ENCODE data around the gene GAB2.

GAB2 gene

DNA sequence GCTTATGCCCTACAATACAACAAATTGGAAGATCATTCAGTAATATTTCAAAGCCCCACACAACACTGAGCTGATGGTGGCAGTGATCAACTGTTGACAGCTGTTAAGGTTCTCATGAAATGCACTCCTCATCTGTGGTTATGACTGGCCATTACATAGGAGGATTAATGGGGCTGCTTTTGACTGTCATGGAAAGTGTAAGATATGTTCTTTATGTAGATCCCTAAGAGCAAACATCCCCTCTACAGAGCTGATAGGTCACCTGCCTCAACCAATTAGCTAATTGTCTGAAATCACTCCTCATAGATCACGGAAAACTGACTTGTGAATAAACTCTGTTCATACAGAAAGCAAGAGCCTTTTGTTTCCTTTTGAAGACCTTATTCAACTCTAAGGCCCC lies 78.1 kb downstream of the GAB2 start:
- no peak for DNase-seq

DNA sequence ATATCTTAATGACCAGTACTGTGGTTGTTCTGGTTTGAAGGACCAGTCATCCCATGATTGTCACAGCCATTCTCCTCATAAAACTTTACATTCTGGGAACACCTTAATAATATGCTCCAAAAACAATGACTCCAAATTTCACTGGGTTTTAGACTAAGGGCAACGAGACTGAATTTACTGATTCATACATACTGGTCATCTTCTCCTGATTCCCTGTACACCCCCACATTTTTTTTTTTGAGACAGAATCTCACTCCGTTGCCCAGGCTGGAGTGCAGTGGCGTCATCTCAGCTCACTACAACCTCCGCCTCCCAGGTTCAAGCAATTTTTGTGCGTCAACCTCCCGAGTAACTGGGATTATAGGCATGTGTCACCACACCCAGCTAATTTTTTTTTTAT lies 78.9 kb downstream of the GAB2 start:
- DNase-seq = no peak

DNA sequence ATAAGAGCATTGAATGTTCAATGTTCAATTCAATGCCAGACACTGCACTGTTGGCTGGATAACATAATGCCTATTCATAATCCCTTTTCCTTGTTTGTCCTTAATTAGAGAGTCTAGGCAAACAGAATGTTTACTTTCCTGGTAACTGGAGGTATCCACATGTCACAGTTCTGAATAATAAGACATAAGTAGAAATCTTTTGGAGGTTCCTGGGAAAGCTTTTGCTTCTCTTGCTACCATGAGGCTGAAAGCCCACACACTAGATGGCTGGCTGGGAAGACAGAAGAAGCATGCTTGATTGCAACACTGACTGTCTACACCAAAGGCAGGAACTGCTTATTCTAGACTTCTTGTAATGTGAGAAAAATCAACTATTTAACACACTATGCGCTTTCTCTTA lies 79.5 kb downstream of the GAB2 start:
- peak; percentile 21 to 34 for DNase-seq

DNA sequence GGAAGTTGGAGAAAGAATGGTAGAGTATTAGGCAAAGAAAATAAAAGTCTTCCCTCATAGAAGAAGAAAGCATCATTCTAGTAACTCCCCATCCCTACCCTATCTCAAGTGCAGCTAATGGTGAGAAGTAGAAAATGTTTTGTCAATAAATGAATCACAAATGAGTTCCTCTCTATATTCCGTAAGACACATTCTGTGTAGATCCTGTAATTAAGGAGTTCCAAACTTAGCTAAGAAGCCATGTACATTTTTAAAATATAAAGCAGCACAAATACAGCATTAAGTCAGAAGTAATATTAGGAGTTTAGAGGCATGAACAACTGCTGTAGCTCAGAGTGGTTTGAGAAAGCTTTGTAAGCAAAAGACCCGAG lies 80.1 kb downstream of the GAB2 start:
- DNase-seq = no peak

DNA sequence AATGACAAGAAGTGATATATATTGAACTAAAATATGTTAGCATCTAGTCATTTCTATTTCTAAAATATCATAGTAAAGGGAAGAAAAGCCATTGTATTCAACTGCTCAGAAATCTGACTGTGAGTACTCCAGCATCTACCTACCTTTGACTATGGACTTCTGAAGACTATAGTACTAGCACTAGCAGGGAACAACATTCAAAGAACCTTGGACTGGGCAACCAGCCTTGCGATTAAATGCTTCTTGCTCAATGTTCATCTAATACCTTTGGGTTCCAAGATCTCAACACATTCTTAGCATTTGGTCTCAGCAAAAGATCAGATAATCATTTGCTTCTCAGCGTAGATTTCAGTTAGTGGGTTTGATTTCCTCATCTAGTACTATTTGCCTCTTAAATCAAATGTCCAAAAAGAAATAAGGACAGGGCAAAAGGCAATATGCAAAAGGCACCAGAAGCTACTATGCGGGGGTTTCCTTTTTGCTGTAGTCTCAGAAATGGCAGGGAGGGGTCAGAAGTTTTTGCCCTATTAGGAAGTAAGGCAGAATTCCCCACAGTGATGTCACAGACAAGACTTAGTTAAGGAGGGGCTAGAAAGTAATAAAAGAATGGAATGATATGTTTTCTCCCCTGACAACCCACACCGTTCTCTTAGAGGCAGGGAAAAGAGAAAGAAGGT lies 80.6 kb downstream of the GAB2 start:
- no peak for DNase-seq

DNA sequence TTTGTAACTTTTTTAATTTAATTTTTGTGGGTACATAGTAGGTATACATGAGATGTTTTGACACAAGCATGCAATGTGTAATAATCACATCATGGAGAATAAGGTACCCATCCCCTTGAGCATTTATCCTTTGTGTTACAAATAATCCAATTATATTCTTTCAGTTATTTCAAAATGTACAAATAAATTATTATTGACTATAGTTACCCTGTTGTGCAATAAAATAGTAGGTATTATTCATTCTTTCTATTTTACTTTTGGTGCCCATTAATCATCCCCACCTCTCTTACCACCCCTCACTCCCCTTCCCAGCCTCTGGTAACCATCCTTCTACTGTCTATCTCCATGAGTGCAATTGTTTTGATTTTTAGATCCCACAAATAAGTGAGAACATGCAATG lies 83.5 kb downstream of the GAB2 start:
- no peak for DNase-seq

DNA sequence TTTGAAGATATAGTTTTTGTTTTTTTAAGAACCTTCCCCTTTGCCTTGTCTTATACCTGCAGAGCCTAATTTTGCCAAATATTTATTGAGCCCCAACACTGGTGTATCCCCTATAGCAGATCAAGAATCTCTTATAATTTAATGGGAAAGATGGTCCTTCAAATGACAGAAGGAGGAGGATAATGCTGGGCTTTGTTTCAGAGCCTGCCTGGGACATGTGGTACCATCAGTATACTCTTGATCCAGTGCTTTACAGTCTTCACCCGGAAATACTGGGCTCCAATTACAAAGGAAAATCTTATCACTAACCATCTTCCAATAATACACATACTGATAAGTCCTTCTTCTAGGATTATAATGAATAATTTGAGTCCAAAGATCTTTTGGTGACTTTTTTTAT lies 84.7 kb downstream of the GAB2 start:
- no peak for DNase-seq

DNA sequence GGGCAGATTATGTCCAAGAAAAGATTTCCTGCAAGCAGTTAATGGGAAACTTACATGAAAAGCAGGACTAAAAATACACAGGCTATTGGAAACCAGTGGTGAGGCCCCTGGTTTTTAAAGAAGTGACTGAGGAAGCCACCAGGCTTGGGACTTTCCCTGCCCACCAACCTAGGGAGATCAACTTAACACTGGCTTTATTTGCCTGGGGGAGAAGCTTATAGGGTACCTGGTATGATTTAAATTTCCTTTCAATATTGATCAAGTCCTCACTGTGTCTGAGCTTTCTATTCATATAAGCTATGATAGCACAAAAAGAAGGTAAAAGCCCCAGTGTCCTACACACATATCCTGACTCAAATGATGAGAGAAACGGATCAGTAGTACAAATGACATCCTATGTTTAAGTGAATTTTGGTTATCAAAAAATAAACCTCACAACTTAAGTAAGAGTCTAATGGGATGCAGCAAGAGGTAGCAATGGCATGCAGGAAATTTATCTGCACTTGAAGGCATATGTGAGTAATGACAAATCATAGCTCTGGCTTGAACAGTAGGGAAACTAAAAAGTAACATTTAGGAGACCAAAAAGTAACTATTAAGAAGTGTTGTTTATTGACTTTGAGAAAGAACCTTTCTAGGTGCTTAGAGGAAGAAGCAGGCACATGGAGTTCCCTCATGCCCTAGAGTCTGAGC lies 85.3 kb downstream of the GAB2 start:
- no peak for DNase-seq

DNA sequence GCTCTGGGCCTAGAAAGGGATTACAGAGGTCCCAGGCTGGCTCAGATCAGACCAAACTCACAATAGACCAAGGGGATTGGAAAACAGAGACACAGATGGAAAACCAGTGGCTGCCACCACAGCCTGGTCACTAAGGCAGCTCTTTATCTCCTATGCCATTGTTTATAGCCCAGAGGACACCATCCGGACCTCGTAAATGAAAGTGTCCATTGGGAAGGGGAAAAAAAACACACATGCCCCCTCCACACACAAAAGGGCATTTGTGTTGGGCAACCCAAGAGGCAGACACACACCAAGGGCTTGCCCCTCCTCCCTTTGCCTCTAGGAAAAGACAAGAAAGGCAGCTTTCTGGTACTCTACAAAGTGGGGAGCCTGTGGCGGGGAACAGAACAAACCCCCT lies 85.9 kb downstream of the GAB2 start:
- no peak for DNase-seq

DNA sequence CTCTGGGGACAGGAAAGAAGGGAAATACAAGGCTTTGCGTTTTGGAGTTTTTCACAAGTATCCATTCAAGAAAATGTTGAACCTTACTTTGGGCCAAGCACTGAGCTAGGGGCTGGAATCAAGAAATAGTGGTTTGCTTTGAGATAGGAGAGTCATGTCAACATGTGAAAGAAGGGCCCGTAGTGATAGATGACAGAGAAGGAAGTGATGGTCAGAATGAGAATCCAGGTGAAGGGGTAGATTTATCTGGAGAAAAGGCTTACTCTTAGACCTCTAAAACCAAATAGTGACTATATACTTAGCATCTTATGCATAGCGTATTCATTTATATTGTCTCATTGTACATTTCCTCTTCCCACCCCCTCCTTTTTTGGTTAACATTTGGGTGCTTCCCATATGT lies 87.3 kb downstream of the GAB2 start:
- DNase-seq = no peak

DNA sequence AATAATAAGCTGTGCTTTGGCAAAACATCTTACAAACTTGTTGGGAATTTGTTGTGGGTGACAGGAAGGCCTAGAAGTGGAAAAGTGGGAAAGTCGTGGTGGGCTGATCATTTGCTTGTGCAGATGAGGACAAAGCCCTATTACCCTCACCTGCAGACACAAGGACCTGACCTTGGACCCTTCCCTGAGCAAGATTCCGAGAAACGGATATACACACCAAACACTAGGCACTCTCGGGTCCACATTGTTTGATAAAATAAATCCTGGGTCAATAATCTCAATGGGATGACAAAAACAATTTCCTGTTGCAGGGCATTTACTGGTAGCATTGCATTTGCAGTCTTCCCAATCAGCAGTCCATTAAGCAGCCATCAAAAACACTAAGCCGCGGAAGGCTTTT lies 89.7 kb downstream of the GAB2 start:
- DNase-seq = no peak

DNA sequence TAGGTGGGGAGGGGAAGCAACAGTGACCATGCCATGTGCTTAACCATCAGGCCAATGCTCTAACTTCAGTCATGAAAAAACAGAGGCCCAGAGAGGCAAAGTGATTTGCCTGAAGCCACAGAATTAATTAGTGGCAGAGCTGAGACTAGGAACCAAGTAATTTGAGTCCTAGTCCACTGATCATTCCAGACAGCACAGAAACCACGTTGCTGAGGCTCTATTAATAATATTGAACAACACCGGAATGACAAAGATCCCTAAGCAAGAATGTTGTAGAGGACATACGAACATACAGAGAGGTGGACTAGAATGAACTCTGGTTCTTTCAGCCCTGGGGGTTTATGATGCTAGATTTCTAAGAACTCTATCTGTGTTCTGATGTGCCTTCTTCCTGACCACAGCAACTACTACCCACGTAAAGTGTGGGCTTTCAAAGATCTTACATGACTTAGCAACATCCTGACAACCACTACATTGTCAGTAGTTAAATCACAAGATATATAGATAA lies 92.3 kb downstream of the GAB2 start:
- DNase-seq = peak; percentile 21 to 73

DNA sequence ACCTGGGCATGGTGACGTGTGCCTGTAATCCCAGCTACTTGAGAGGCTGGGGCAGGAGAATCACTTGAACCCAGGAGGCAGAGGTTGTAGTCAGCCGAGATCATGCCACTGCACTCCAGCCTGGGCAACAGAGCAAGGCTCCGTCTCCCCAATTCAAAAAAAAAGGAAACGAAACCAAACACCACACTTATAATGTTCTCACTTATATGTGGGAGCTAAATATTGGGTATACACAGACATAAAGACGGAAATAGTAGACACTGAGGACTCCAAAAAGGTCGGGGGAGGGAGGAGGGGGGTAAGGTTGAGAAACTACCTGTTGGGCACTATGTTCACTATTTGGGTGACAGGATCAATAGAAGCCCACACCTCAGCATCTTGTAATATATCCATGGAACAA lies 94.3 kb downstream of the GAB2 start:
- DNase-seq = no peak

DNA sequence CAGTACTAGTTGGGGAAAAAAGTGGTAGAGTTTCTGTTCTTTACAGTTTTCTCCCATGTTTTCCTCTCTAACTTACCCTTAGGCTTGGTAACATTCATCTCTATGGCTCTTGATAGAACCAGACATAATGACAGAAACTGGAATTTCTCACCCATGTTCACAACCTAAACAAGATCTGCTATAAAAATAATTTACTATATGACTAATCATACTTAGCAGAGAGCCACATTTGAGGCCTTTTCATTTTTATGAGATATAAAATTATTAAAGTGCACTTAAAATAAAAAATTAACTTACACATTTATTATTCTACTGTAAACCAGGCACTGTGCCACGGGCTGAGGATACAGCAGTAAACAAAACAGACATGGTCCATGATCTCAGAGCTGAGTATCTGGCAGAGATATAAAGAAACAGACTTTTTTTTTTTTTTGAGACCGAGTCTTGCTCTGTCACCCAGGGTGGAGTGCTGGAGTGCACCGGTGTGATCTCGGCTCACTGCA lies 98.1 kb downstream of the GAB2 start:
- peak in 1 of 2 experiments; percentile 22 for DNase-seq

DNA sequence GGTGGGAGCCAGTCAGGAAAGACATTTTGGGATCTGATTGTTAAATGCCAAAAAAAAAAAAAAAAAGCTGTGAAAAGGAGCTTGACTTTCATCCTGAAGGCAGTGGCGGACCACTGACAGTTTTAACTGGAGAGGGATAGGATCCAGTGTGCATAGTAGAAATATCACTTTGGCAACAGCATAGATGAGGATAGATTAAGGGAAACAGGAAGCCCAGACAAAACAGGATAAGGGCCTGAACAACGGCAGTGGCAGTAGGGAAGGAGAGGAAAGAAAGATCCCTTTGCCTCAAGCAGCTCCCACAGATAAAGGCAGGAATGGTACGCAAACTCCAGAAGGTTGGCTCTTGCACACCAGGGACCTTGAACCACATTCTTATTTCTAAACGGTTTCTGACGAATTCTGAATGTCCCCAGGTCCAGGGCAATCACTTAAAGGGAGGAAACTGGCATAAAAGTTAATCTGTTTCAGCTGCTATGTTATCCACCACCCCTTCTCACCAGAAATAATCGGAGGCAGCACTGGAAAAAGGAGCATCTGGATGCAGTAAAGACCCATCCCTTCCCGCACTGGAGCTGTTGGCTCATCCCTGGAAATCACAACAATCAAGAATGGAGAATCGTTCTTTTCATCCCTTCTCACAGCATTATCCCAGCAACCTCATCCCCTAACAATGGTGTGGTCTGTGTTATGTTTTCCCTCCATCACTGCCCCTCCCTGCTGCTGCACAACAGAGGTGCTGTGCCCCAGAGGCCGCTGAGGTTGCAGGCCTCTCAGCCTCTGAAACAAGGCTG lies 99.1 kb downstream of the GAB2 start:
- DNase-seq = peak; percentile 56 to 79

DNA sequence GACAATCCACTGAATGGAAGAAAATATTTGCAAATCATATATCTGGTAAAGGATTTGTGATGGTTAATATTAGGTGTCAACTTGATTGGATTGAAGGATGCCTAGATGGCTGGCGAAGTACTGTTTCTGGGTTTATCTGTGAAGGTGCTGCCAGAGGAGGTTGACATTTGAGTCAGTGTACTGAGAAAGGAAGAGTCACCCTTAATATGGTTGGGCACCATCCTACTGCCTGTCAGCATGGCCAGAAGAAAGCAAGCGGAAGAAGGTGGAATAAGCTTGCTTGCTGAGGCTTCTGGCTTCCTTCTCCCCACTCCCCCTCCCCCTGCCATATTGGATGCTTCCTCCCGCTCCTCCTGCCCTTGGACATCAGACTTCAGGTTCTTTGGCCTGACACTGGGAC lies 101.9 kb downstream of the GAB2 start:
- no peak for DNase-seq

DNA sequence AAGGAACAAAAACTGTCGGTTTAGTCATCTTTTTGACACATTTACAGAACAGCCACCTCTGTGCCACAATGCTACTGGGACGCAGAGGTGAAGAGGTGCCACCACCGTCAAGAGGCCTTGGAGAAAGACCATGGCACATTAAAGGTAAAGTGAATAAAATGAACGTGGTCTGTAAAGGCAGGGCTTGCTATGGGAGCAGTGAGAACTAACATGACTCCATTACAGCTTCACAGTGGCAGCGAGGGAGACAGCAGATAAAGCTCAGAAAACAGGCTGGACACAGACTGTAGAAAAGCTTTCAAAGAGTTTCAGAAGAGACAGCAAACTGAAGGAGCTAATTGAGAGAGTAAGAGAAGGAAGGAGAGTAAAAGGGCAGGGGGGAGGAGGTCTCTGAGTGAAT lies 102.9 kb downstream of the GAB2 start:
- peak; percentile 53 to 68 for DNase-seq

DNA sequence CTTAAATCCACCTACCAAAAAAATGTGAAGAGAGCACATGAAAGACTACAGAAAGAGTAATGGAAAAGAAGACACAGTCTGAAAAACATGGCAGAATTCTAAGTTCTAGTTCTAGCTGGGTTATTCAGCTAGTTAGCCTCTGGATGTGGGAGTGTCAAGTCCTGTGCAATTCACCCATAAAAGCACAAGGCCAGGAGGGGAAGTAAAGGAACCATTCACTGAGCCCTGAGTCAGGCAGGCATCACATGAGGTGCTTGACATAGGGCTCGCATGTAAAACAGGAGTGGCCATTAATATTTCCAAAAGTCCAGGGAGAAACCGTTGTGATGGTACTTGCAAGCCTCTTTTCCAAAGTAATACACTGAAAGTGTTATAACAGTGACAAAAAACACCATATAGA lies 103.7 kb downstream of the GAB2 start:
- peak in 1 of 2 experiments; percentile 46 for DNase-seq

DNA sequence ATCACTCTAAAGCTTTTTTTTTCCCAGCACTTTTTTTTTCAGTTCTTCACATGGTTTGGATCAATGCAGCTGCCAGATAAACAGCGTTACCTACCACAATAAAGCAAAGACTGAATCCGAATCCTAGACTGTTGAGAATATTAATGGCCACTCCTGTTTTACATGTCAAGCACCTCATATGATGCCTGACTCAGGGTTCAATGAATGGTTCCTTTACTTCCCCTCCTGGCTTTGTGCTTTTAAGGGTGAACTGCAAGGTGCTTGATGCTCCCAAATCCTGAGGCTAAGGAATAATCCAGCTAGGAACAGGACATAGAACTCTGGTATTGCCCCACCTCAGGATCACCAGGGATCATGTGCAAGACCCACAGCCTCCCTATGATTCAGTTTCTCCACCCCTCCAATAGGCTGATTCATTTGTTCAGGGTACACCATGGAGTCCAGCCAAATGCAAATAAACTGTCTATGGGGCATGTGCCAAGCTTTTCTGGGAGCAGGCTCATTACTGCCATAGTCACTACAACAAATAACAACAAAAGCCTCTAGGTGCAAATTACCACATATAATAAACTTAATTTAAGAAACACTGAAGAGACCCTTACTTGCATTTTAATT lies 104.3 kb downstream of the GAB2 start:
- peak; percentile 25 to 68 for DNase-seq

DNA sequence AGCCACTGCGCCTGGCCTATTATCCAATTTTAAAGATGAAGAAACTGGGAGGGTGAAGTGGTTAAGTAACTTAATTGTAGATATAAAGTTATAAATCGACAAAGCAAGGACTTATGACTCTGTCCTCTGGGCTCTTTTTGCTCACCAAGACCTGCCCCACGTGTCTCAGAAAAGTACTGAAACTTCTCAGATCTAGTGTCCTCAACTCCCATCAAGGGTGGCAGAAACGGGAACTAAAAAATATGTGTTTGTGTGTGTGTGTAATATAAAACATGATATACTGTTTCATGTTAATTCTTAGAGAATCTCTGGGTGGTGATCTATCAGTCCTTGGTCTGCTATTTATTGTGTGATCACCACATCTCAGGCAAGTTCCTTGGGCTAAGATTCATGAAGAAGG lies 104.9 kb downstream of the GAB2 start:
- no peak for DNase-seq

DNA sequence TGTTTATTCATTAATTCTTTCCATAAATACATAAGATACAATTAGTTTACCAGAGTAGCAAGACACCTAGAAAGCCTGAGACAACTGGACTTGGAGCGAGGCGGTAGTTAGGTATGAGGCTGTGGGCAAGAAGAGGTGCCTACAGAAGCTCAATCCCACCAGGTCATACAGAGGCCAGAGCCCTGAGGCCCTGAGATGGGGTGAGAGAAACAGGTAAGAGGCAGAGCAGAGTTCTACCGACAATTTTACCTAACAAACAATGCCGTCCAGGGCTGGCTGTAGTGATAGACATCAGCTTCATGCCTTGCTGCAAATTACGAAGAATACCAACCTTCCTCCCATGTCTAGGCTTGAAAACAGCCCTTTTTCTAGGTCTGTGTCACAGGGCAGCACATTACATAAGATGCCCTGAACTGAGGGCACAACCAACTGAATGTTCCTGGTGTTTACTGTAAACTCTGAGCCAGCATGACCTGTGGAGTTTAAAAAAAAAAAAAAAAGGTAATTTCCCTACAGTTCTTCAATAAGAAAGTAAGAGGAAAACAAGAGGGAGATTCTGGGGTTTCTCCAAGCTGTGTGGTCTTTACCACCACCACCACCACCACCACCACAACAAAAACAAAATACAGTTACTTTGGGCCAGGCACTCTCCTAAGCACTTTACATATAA lies 105.8 kb downstream of the GAB2 start:
- peak; percentile 79 to 80 for DNase-seq

DNA sequence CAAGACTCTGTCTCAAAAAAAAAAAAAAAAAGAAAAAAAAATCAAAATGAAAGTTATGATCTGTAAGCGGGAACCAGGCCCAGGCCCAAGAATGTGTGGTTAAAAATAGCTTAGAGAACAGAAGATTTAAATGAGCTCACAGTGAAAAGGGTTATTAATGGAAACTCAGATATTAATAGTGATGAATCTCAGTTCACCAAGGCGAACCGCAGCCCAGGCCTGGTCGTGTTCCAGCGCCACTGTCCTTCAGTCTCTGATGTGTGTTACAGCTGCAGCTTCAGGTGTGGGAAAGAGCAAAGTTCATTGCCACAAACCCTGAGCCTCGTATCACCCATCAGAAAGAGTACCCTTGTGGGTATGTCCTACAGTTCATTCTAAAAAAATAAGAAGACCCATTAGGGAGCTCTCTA lies 107.1 kb downstream of the GAB2 start:
- peak; percentile 38 to 80 for DNase-seq

DNA sequence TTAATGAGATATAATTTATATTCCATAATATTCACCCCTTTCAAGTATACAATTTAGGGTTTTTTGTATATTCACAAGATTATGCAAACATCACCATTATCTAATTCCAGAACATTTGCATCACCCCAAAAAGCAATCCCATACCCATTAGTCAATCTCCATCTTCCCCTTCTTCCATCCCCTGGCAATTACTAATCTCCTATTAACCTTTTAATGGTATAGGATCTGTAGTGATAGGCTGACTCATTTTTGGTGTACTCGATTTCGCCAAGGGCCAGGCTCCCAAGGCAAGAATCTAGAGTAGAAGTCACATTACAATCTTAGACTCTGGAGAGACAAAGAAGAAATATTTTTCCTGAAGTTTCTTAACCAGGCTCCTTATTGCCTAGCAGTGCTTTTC lies 113.4 kb downstream of the GAB2 start:
- DNase-seq = no peak
